WTC11 (cell line): ENCODE data around the gene GALNT16.

Experiments used
- CTCF ChIP-seq: fragments of 200-600 bp; IDR thresholded peaks from 2 replicates; pipeline ENCODE4 v1.8.0; 2022; ENCODE audit warnings: antibody characterized with exemption
- FOXJ3 ChIP-seq: sonication (generic); formaldehyde crosslinking; IDR thresholded peaks from 2 replicates; pipeline ENCODE4 v1.9.0; 2021; ENCODE audit warnings: missing genetic modification reagents, mild to moderate bottlenecking, borderline replicate concordance
- HMGXB4 ChIP-seq: sonication (generic); formaldehyde crosslinking; IDR thresholded peaks from 2 replicates; pipeline ENCODE4 v1.8.1; 2023; ENCODE audit warnings: mild to moderate bottlenecking, moderate library complexity, missing genetic modification reagents

GRCh38 chr14:69399750-69400149 is 139.8 kb downstream of the GALNT16 start:
- TF ChIP-seq CTCF (no peak), HMGXB4 (no peak), FOXJ3 (no peak)
